Posterior cingulate gyrus (tissue), 11 donors: ENCODE results near the gene FBXL17.
A peak's percentile ranks its signal among the peaks of the same experiment; 100 is the strongest.

Experiments
- DNase-seq, 10 donors: peaks; one replicate each; pipeline versions ENCODE4 v3.0.0 to v3.0.0-alpha.2; 2020 to 2021; ENCODE audit warnings: mixed read lengths in 3 of 10
- intact Hi-C: fragments of 100-400 bp; cut with DNase I; formaldehyde crosslinking; loops from one replicate; pipeline ENCODE4 v1.15.1; 2023

The FBXL17 gene

DNA sequence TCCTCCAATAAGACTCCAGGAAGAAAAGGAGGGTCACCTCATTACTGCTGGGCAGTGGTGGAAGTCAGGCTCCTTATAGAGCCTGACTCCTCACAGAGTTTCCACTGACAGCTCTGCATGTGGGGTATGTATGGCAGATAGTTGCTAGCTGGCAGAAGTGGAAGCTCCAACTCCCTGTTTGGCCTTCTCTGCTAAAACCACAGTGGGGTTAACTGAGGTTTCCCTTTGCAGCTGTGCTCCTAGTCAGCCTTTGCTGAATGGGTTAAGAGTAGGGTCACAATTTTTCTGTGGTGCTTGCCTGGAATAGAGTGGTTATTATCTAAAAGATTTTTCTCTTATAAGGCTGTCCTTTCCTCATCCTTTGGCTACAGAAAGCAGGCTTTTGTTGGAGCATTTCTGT, 327.5 kb downstream of the FBXL17 start:
- intact Hi-C loops, result no loop called here
- DNase-seq, result no peak

DNA sequence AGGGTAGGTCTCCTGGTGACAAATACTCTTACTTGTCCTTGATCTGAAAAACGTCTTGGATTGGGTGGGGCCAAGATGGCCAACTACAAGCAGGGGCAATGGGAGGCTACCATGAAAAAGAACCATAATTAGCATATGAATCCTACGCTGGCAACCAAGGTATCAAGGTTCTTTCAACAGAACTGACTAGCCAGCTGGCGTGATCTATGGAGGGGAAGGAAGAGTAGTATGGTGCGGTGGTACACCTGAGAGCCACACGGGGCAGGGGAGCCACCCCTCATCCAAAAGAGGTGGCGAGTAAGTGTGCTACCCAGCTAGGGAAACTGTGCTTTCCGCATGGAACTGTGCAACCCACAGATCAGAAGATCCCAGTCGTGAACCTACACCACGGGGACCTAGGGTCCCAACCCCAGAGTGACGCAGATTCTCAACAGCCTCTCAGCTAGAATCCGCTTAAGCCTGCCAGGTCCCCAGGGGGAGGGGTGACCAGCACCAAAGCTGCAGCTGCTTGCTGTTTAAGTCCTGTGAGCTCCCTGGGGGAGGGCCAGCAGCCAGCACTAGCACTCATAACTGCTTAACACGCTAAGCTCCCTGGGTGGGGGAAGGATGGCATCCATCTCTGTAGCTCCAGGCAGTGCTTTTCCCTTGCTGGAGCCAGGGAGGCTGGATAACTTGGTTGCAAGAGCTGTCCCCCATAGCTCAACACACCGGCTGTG, 334.8 kb downstream of the FBXL17 start:
- intact Hi-C loops, result no loop called here
- peak in 1 of 10 donors; percentile 38 for DNase-seq

DNA sequence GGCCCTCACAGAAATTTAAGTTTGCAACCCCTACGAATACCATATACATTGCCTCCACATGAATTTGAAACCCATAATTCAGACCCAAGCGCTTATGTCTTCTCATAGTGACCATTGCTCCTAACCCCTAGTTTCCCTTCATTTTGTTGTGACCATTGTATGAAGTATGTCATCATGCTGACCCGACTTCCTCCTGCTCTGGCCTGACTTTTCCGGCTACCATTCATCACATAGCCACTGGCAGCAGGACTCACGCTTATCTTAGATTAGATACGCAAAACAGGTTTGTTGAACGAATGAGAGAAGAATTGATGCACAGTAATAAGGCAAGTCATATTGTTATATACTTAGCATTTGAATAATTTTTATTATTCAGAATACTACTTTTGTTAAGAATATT, 345.4 kb downstream of the FBXL17 start:
- intact Hi-C loops, result no loop called here
- DNase-seq, result no peak

DNA sequence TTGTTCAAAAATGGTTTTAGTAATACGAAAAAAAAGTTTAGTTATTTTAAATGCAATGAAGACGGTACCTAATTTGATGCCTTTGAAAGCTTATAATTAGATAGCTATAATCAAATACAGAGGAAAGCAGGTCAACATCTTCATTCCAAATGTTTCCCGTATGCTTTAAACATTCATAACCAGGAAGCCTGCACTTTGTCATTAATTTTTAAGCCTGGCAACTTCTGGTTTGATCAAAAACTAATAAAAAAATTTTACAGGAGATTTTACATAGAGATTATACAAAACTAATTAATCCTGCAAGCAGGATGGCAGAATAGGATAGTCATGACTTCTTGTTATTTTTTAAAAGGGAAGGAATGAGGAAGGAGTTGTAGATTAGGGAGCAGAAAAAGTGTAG, 353.0 kb downstream of the FBXL17 start:
- intact Hi-C loops, result no loop called here
- no peak for DNase-seq

DNA sequence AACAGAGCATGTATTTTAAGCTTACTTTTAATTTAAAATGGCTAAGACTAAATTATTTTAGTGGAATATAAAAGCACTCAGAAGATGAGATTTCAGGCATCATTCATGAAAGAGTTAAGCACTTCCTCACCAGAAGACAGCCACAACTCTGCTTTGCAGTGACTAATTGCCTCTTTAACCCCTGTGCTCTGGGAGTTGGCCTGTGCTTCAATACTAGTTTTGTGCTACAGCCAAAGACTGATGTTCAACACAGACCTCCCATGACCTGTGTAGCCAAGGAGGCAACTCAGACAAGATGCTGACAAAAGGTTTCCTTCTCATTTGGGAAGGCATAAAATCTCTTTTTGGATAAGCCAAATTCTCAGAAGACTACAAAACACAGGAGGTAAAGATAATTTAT, 353.5 kb downstream of the FBXL17 start:
- DNase-seq, result no peak

DNA sequence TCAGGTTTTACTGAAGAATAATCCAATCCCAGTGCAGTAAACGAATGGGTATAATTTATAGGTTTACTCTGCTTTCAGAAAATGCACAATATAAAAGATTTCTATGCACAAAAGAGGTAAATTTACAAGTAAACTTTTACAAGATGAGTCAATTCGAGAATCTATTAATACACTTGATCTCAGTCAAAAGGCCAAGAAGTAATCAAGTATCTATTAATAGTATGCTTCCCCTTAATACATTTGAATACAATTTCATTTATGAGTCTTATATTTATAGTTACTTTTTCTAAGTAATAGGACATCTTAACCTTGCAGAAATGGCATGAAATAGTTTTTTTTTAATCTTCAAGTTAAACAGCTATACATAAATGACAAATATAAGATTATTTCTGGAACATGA, 355.9 kb downstream of the FBXL17 start:
- intact Hi-C loops, result no loop called here
- no peak for DNase-seq

More for the DNA sequence above, 353.5 kb downstream of the FBXL17 start:
- intact Hi-C loops, result no loop called here

DNA sequence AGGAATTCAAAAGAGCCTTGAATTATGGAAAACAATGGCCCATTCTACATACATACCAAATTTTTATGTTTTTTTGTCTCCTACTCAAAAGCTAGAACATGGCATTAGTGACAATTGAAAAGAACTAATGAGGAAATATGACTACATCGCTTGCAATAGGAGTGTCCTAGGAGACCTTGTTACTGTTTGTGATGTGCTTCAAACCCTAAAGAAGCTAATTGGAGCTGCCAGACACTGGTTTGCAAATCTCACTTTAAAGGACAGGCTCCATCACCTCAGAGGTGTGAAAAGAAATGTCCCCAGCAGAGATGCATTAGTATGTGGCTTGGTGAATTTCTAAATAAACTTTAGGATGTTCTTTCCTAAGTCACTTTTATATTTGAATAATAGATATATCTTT, 356.9 kb downstream of the FBXL17 start:
- intact Hi-C loops, result no loop called here
- DNase-seq, result no peak

DNA sequence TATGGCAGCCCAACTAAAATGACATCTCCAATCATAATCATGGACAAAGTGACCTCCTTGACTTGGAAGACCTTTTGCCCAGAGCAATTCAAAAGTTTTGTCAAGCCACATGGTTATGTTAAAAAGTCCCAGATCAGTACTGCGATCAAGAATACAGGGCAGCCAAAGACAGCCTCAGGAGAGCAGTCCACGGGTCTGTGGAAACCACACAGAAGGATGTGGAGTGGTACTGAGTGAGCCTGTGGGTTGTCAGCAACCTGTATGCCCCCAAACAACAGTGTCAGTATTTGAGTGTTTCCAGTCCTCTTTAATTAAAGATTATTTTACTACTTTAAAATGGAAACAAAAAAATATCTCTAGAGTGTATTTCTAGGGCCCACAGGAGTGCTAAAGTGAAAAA, 365.8 kb downstream of the FBXL17 start:
- DNase-seq, result no peak
- intact Hi-C loops, result no loop called here

DNA sequence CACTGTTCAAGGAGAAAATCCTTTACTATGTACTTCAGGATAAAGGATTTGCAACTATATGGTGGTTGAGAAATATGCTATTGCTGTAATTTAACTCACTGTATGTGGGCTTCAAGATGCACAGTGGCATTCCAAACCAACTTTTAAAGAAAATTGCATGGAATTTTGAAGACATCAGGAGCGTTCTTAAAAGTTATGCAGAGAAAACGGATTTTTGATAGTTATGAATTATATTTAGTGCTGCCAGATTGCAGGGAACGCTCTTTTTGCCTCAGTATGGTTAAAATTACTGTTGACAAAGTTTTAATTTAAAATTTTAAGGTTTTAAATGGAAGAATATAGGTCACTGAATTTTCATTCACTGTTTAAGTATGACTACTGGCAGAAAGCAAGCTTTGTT, 375.1 kb downstream of the FBXL17 start:
- DNase-seq, result no peak
- intact Hi-C loops, result no loop called here

DNA sequence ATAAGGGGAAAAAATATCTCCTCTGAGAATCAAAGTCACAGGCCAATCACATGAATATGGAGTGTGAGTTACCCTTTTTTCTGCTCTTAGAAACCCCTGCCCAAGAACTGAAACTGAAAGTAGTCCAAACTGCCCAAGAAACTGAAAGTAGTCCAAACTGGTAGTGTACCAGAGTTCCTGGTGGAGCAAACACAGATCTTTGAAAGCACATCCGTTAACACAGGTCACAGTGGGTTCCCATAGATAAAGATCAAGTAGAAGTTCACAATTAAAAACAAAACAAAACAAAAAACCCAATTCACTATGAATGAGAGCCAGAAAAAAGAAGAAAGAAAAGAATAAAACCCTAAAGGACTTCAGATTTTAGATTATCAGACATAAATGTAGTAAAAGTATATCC, 378.7 kb downstream of the FBXL17 start:
- DNase-seq, result no peak
- intact Hi-C loops, result no loop called here

DNA sequence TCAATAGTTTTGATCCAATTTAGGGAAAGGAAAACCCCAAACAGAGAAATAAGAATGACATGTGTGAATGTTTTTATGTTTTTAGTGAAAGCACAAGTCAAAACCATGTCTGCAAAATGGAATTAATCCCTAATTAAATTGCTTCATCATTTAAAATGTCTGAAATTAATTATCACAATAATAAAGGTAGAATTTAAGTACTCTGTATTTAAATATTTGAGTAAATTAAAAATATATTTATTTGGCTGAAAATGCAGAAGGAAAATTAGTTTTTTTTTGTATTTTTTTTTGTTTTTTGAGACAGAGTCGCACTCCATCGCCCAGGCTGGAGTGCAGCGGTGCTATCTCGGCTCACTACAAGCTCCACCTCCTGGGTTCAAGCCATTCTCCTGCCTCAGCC, 380.7 kb downstream of the FBXL17 start:
- peak in 1 of 10 donors; percentile 47 for DNase-seq
- intact Hi-C loops, result no loop called here

DNA sequence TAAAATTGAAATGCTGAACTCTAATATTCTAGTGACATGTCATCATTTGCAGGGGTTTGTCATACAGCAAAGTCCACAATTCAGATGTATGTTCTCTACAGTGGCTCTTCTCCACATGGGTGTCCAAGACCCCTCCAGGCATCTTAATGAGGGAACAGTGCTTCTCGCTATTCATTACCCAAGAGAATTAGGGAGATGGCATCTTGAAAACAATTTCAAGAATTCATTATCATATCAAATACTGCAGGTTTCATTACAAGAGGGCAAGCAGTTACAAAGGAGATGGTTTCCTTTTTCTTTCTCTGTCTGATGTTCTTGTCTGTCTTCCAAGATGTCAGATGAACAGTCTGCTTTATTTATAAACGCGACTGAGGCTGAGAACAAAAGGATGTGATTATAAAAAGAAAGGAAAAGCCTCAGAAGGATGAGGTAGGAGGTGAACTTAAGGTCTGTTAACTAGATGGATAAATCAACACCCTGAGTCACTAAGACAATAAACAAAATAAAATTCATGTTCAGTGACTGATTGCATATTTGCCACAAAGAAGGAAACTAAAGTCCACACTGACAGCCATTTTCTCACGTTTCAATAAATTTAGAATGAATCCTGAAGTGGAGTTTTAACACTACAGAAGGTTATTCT, 384.4 kb downstream of the FBXL17 start:
- intact Hi-C loops, result no loop called here
- no peak for DNase-seq

DNA sequence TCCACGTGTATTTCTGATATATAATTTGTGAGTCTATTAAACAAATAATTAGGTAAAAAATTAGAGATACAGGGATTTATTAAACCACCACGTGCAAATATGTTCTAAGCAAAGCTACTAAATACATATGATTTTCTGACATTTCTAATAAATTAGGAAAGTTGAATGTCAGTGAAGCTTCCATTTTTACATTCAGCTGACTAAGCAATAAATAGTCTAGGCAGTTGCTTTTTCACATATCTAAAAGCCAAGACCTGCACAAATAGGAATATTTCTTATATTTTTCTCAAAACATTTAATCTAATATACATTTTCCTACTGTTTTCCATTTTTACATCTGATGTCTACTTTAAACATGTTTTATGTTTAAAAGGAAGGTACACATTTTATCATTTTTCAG, 388.6 kb downstream of the FBXL17 start:
- intact Hi-C loops, result no loop called here
- no peak for DNase-seq

DNA sequence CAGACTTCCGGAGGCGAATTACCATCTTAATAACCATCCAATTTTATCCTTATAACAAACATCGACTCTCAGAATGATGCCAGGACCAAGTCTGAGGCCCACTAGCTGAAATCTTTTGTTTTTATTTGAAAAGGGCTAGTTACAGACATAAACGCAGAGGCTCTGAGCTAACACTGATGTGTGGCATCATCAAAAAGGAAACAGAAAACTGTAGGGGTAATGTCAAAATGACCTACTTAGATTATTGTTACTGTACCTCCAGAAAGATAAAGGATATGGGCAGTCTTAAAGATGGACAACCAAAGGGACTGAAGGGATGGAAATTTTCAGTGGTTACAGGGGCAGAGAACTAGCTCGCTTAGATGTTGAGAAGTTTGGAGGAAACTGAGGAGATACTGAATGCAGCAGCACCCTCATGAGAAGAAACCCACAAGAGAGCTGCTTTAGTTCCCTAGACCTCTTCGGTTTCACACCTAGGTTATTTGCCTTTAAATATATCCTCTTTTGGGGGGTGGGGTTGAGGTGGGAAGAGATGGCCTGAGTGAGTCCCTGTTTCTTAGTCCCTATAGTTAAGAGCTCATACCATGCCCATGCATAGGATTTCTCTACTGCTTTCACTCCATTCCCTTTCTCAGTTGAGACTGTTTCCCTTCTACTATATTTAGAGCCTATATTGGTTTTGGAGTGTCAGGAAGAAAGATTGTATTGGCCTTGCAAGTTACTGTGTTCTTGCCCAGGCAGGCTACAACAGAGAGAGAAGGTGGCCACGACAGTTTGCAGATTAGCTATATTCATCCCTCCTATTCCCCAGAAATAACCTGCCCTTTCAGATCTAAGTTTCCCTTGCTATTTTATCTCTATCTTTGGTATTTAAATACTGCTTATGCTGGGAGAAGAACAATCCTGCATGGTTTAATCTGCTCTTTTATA, 390.8 kb downstream of the FBXL17 start:
- DNase-seq, result no peak
- intact Hi-C loops, result no loop called here

DNA sequence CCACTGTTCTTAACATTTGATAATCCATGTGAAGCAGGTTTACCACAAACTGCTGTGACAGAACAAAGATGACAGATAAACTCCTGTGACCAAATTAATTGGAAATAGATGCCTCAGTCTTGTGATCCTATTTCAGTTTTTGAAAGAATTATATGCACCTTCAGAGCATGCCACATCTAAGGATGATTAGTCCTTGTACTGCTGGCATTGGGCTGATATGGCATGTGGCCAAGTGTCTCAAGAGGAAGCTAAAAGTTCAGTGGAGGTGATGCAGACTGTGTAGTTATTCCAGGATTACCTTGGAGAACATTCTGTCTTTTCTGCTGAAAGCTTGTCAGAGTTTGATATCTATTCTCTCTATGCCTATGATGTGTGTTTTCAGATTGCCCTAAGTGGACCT, 396.8 kb downstream of the FBXL17 start:
- intact Hi-C loops, result no loop called here
- no peak for DNase-seq

DNA sequence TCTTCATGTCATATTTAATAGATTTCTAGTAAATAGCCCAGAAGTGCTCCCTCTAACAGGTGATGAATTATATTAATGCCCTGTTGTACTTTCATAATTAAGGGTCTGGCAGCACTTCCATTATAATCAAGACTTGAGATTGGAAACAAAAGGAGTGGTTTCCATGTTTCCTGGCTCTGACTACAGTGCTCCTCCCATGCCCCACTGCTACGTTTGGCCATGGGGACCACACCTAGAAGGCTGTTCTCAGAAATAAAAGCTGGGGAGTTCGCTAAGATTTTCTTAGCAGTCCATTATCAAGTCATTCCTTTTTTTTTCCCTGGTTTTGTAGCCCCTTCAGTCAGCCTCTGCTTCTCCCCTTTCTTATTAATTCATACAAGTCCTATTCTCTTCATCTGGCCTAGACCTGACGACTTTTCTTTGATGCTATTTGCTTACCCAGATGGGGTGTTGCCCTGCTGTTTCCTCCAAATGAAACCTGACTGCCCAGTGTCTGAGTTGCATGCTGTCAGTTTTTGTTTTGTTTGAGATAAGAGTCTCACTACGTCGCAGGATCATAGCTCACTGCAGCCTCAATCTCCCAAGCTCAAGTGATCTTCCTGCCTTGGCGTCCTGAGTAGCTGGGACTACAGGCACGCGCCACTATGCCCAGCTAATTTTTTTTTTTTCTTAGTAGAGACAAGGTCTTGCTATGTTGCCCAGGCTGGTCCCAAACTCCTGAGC, 399.0 kb downstream of the FBXL17 start:
- no peak for DNase-seq
- intact Hi-C loops, result no loop called here

DNA sequence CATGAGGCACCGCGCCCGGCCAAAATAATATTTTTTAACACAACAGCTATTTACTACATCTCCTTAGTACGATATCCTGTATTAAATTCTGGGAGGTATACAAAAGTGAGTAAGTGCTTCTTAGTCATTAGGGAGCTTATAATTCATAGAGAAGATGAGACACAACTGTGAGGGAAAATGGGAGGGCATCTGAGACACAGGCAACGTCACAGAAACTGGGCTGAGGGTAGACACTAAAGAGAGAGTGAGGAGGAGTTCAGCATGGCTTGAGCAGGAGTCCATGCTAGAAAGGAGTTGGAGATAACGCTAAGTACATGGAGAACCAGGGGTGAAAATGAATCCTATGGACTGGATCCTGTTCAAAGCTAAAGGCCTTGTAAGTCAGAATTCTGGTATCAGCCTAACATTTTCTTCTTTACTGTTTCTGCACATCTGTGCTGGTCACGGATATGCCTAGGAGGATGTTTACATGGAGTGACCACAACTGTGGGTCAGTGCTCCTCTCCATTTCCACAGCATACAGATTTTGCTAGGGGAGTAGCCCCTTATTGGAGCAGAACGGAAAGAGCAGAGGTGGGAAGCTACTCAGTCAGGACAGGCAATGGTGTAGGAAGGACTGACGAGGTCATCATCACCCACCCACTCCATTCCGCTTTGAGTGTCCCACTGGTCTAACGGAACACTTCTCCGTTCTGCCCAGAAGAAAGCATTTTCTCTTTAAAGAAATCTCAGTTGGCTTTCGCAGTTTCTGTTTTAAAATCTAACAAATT, 400.8 kb downstream of the FBXL17 start:
- peak in 1 of 10 donors; percentile 52 for DNase-seq
- intact Hi-C loops, result no loop called here

DNA sequence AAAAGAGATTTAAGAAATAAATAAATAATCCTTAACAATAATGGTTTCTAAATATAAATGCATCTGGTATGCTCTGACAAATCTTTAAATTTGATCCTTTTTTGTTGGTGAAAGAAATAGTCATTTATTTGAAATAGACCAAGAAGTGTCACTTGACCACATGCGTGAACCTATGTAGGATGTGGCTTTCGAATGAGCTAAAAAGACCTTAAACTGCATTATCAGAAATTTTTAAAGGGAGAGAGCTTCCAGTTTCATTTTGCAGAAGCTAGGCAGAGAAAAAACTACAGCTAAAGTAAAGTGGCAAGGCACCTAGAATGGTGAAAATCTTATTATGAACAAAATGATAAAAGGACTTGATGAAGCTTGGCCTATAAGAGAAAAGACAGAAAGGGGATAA, 402.0 kb downstream of the FBXL17 start:
- intact Hi-C loops, result no loop called here
- no peak for DNase-seq

DNA sequence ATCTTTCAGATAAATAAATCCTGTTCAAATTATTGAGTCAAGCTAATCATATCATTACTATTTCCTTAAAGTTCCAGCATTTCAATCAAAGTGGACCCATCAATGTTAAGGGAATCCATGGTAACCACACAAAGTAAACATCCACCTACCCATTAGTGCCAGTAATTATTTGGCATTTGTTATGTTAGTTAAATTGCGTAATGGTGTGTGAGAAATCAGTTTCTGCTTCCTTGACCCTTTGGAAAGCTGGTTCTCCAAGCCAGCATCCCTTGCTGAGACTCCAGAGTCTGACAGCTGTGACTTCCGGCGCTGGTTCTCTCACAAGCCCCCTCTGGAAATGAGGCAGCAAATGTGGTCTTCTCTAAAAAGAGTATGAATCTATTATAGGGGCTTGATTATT, 402.6 kb downstream of the FBXL17 start:
- intact Hi-C loops, result no loop called here
- no peak for DNase-seq

DNA sequence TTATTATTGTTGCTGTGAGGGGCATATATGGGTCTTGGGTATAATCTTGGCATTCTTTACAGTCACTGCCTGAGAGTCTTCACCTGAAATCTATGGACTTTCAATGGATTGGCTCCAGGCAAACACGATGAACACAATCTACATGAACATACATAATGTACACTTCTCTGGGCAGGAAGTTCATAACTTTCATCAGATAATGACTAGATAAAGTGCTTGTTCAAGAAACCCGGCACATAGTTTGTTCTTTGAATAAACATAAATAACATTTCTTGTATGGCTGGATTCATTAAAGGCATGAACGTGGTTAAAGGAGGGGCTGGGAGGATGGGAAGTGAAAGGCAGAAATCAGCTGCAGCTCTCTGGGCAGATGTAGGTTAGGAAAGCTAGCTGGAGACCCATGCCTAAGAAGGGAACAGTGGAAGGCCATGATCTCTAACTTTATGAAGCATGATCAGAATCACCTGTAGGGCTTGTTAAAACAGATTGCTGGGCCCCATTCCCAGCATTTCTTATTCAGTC, 404.3 kb downstream of the FBXL17 start:
- no peak for DNase-seq
- intact Hi-C loops, result no loop called here
